ENCODE data around the gene ASGR1.

Gene ASGR1

DNA sequence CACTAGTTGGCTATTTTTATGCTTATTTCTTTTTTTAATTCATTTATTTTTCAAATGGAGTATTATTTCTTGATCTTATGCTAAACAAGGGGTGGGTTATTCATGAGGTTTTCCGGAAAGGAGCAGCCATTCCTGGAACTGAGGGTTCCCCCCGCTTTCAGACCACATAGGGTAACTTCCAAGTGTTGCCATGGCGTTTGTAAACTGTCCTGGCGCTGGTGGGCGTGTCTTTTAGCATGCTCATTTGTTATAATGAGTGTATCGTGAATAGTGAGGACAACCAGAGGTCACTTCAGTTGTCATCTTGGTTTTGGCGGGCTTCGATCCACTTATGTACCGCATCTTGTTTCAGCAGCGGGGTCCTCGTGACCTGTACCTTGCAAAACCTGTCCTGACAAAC, 35.0 kb downstream of the ASGR1 start:
- no peak overlapping the region for H3K4me2 ChIP-seq (ENCODE audit: low read length, poor library complexity, severe bottlenecking)
- no peak overlapping the region for H2BK15ac ChIP-seq (ENCODE audit: low read depth, poor library complexity, severe bottlenecking)
- no peak overlapping the region for H3K18ac ChIP-seq (ENCODE audit: low read depth in 1 of 2, low read length in 2 of 2)
- no peak overlapping the region for H3K9ac ChIP-seq (ENCODE audit: low read length)
- no peak overlapping the region for H3K23ac ChIP-seq (ENCODE audit: low read length in 2 of 2)
- no peaks in the 10 kb centered on the region for H3K9me3 ChIP-seq (ENCODE audit: control insufficient read depth, low read length)
- 85% methylated on average over 11 of the region's 11 CpGs for WGBS
- H3K4ac ChIP-seq (ENCODE audit: low read depth in 1 of 2, low read length in 2 of 2): no peak overlapping the region
- H4K91ac ChIP-seq (ENCODE audit: low read length): no peak overlapping the region
- H3K14ac ChIP-seq (ENCODE audit: low read length in 2 of 2): no peak overlapping the region
- H3K4me3 ChIP-seq (ENCODE audit: insufficient read depth in 1 of 2, low read depth in 1 of 2, low read length in 2 of 2): no peak overlapping the region
- no peak overlapping the region for H2AFZ ChIP-seq (ENCODE audit: low read depth, low read length)
- no peaks in the 10 kb centered on the region for H3K4me1 ChIP-seq (ENCODE audit: control insufficient read depth, insufficient read depth, low read depth, low read length)
- H3K79me1 ChIP-seq (replicated peaks; ENCODE audit: low read length, poor library complexity, severe bottlenecking): no peaks in the 10 kb centered on the region
- no peak overlapping the region for H2BK5ac ChIP-seq (ENCODE audit: low read depth, low read length, poor library complexity, severe bottlenecking)
- H3K27ac ChIP-seq (ENCODE audit: low read length, poor library complexity, severe bottlenecking): no peak overlapping the region
- H4K8ac ChIP-seq (ENCODE audit: low read length): no peak overlapping the region
- H3K27me3 ChIP-seq (ENCODE audit: control insufficient read depth in 1 of 2, insufficient read depth in 1 of 2, low read length in 2 of 2): peaks cover 37 to 65% of the 10 kb centered on the region in 2 experiments
- no peak overlapping the region for H2AK5ac ChIP-seq (ENCODE audit: low read length, severe bottlenecking)
- H3K36me3 ChIP-seq (ENCODE audit: control insufficient read depth in 1 of 2, insufficient read depth in 2 of 2, low read depth in 1 of 2, low read length in 2 of 2): no peaks in the 10 kb centered on the region
- H2BK12ac ChIP-seq (ENCODE audit: low read length in 2 of 2): no peak overlapping the region
- DNase-seq: no peak
- H2BK120ac ChIP-seq (ENCODE audit: low read depth, low read length): no peak overlapping the region

DNA sequence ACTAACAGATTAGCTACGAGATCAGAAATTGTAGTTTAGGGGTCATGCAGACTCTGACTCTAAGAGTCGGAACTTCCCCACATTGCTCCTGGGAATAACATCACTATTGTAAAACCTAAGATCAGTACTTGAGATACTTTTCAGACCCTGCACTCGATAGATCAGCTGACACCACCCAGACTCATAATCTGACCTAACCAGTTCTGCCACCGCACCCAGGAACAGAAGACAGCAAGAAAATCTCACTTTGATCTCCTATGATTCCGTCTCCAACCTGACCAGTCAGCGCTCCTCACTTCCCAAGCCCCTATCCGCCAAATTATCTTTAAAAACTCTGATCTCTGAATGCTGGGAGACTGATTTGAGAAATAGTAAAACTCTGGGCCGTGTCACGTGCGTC, 37.3 kb downstream of the ASGR1 start:
- no peak overlapping the region for H2AK5ac ChIP-seq (ENCODE audit: low read length, severe bottlenecking)
- no peaks in the 10 kb centered on the region for H3K36me3 ChIP-seq (ENCODE audit: control insufficient read depth in 1 of 2, insufficient read depth in 2 of 2, low read depth in 1 of 2, low read length in 2 of 2)
- peaks cover 49 to 77% of the 10 kb centered on the region in 2 experiments for H3K27me3 ChIP-seq (ENCODE audit: control insufficient read depth in 1 of 2, insufficient read depth in 1 of 2, low read length in 2 of 2)
- H3K14ac ChIP-seq (ENCODE audit: low read length in 2 of 2): no peak overlapping the region
- H3K9me3 ChIP-seq (ENCODE audit: control insufficient read depth, low read length): peaks cover 4% of the 10 kb centered on the region
- no peak overlapping the region for H4K8ac ChIP-seq (ENCODE audit: low read length)
- no peak overlapping the region for H3K4ac ChIP-seq (ENCODE audit: low read depth in 1 of 2, low read length in 2 of 2)
- H3K18ac ChIP-seq (ENCODE audit: low read depth in 1 of 2, low read length in 2 of 2): no peak overlapping the region
- H3K27ac ChIP-seq (ENCODE audit: low read length, poor library complexity, severe bottlenecking): no peak overlapping the region
- no peak overlapping the region for H2BK5ac ChIP-seq (ENCODE audit: low read depth, low read length, poor library complexity, severe bottlenecking)
- no peak for DNase-seq
- peaks cover 2% of the 10 kb centered on the region for H3K4me1 ChIP-seq (ENCODE audit: control insufficient read depth, insufficient read depth, low read depth, low read length)
- no peak overlapping the region for H3K9ac ChIP-seq (ENCODE audit: low read length)
- no peak overlapping the region for H3K4me3 ChIP-seq (ENCODE audit: insufficient read depth in 1 of 2, low read depth in 1 of 2, low read length in 2 of 2)
- whole genome bisulfite sequencing: 84% methylated on average over 10 of the region's 10 CpGs
- H2AFZ ChIP-seq (ENCODE audit: low read depth, low read length): no peak overlapping the region
- H3K23ac ChIP-seq (ENCODE audit: low read length in 2 of 2): no peak overlapping the region
- no peaks in the 10 kb centered on the region for H3K79me1 ChIP-seq (replicated peaks; ENCODE audit: low read length, poor library complexity, severe bottlenecking)
- H3K4me2 ChIP-seq (ENCODE audit: low read length, poor library complexity, severe bottlenecking): no peak overlapping the region
- H2BK120ac ChIP-seq (ENCODE audit: low read depth, low read length): no peak overlapping the region
- no peak overlapping the region for H4K91ac ChIP-seq (ENCODE audit: low read length)
- no peak overlapping the region for H2BK12ac ChIP-seq (ENCODE audit: low read length in 2 of 2)
- H2BK15ac ChIP-seq (ENCODE audit: low read depth, poor library complexity, severe bottlenecking): no peak overlapping the region

DNA sequence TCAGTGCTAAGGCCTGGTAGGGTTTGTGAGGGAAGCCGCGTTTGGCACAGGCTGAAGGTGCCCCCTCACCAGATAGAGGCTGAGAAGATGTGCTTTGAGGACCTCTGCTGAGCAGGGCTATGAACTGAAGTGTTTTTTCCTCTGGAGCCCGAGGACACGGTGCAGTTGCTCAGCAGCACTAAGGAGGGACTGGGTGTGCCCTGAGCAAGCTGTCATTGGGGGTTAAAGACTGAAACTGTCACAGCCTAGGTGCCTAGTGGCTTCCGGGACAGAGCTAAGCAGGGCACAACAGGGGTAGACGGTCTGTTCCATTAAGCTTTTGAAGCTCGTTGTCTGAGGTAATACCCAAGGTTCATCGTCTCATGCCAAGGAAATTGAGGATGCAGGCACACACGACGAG, 39.8 kb downstream of the ASGR1 start:
- Histone ChIP-seq H3K4me1 (ENCODE audit: control insufficient read depth, insufficient read depth, low read depth, low read length) (peaks cover 2% of the 10 kb centered on the region), H2AFZ (ENCODE audit: low read depth, low read length) (no peak overlapping the region), H2BK5ac (ENCODE audit: low read depth, low read length, poor library complexity, severe bottlenecking) (no peak overlapping the region), H3K18ac (ENCODE audit: low read depth in 1 of 2, low read length in 2 of 2) (no peak overlapping the region), H4K8ac (ENCODE audit: low read length) (no peak overlapping the region), H3K23ac (ENCODE audit: low read length in 2 of 2) (no peak overlapping the region), H3K4me3 (ENCODE audit: insufficient read depth in 1 of 2, low read depth in 1 of 2, low read length in 2 of 2) (no peak overlapping the region), H3K79me1 (replicated peaks; ENCODE audit: low read length, poor library complexity, severe bottlenecking) (no peaks in the 10 kb centered on the region), H3K27me3 (ENCODE audit: control insufficient read depth in 1 of 2, insufficient read depth in 1 of 2, low read length in 2 of 2) (peaks cover 44 to 75% of the 10 kb centered on the region in 2 experiments), H3K27ac (ENCODE audit: low read length, poor library complexity, severe bottlenecking) (no peak overlapping the region), H3K36me3 (ENCODE audit: control insufficient read depth in 1 of 2, insufficient read depth in 2 of 2, low read depth in 1 of 2, low read length in 2 of 2) (no peaks in the 10 kb centered on the region), H3K4me2 (ENCODE audit: low read length, poor library complexity, severe bottlenecking) (no peak overlapping the region), H2BK12ac (ENCODE audit: low read length in 2 of 2) (no peak overlapping the region), H3K9ac (ENCODE audit: low read length) (no peak overlapping the region), H2BK120ac (ENCODE audit: low read depth, low read length) (no peak overlapping the region), H2AK5ac (ENCODE audit: low read length, severe bottlenecking) (no peak overlapping the region), H3K4ac (ENCODE audit: low read depth in 1 of 2, low read length in 2 of 2) (no peak overlapping the region), H4K91ac (ENCODE audit: low read length) (no peak overlapping the region), H2BK15ac (ENCODE audit: low read depth, poor library complexity, severe bottlenecking) (no peak overlapping the region), H3K9me3 (ENCODE audit: control insufficient read depth, low read length) (peaks cover 4% of the 10 kb centered on the region), H3K14ac (ENCODE audit: low read length in 2 of 2) (peak overlapping the region in 1 of 2 experiments; percentile 11)
- DNase-seq: no peak
- 69% methylated on average over 10 of the region's 10 CpGs for WGBS

DNA sequence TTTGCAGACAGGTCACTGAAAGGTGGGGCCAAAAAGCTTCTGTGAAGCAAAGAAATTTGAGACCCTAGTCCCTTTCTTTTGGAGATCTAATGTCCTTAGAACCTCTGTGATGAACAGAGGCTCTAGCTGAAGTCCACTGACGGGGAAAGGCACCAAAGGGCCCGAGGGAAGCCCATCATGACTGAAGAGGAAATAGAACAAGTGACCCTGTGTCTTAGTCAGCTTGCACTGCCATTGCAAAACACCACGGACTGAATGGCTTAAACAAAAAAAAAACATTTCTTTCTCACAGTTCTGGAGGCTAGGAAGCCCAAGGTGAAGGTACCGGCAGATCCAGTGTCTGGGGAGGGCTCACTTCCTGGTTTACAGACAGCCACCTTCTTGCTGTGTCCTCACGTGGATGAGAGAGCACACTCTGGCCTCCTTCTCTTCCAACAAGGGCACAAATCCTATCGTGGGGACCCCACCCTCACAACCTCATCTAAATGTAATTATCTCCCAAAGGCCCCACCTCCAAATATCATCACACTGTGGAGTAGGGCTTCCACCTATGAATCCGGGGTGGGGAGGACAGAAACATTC, 40.3 kb downstream of the ASGR1 start:
- Histone ChIP-seq H2AK5ac (ENCODE audit: low read length, severe bottlenecking) (no peak overlapping the region), H2BK12ac (ENCODE audit: low read length in 2 of 2) (no peak overlapping the region), H3K4ac (ENCODE audit: low read depth in 1 of 2, low read length in 2 of 2) (no peak overlapping the region), H3K9me3 (ENCODE audit: control insufficient read depth, low read length) (peaks cover 4% of the 10 kb centered on the region), H2AFZ (ENCODE audit: low read depth, low read length) (no peak overlapping the region), H3K36me3 (ENCODE audit: control insufficient read depth in 1 of 2, insufficient read depth in 2 of 2, low read depth in 1 of 2, low read length in 2 of 2) (no peaks in the 10 kb centered on the region), H3K4me1 (ENCODE audit: control insufficient read depth, insufficient read depth, low read depth, low read length) (peaks cover 2% of the 10 kb centered on the region), H3K27me3 (ENCODE audit: control insufficient read depth in 1 of 2, insufficient read depth in 1 of 2, low read length in 2 of 2) (peaks cover 47 to 74% of the 10 kb centered on the region in 2 experiments), H3K4me2 (ENCODE audit: low read length, poor library complexity, severe bottlenecking) (no peak overlapping the region), H3K23ac (ENCODE audit: low read length in 2 of 2) (no peak overlapping the region), H3K79me1 (replicated peaks; ENCODE audit: low read length, poor library complexity, severe bottlenecking) (no peaks in the 10 kb centered on the region), H2BK120ac (ENCODE audit: low read depth, low read length) (no peak overlapping the region), H3K4me3 (ENCODE audit: insufficient read depth in 1 of 2, low read depth in 1 of 2, low read length in 2 of 2) (no peak overlapping the region), H3K27ac (ENCODE audit: low read length, poor library complexity, severe bottlenecking) (no peak overlapping the region), H4K8ac (ENCODE audit: low read length) (no peak overlapping the region), H3K14ac (ENCODE audit: low read length in 2 of 2) (no peak overlapping the region), H4K91ac (ENCODE audit: low read length) (no peak overlapping the region), H3K18ac (ENCODE audit: low read depth in 1 of 2, low read length in 2 of 2) (no peak overlapping the region), H2BK5ac (ENCODE audit: low read depth, low read length, poor library complexity, severe bottlenecking) (no peak overlapping the region), H2BK15ac (ENCODE audit: low read depth, poor library complexity, severe bottlenecking) (no peak overlapping the region), H3K9ac (ENCODE audit: low read length) (no peak overlapping the region)
- DNase-seq: no peak
- WGBS: 71% methylated on average over 6 of the region's 7 CpGs

All from mesenchymal stem cell (in vitro differentiated cells and primary cell).